HepG2 (cell line): ENCODE measurements around the gene UGT8. TPM values are rescaled to one million over a fixed set of nuclear protein-coding genes. Genes with fewer than 3 reads are reported as not detected.

Experiments
- ATAC-seq: fragments of 200-7000 bp; cut with Tn5 transposase; 3 replicates; pipeline ENCODE4 v1.9.1; 2020; ENCODE audit warnings: mild to moderate bottlenecking, moderate library complexity
- BruUV-seq: library from RNA; stranded (reverse); fragments of 400-500 nt; replicated peaks from 2 replicates; lab custom pipeline; 2021; lab: Mats Ljungman, UMichigan
- CTCF ChIA-PET: fragments of 300-600 bp; formaldehyde crosslinking; extraction: SDS; loops from one replicate; lab custom pipeline; 2021; ENCODE audit warnings: low total read pairs, inconsistent platforms, low intra/inter-chr PET ratio; lab: Yijun Ruan, JAX
- POLR2A ChIA-PET: fragments of 350-600 bp; sonication (Branson Sonifier 250); formaldehyde crosslinking; loops from one replicate; lab custom pipeline; 2020; ENCODE audit warnings: antibody characterized with exemption, inconsistent platforms; lab: Yijun Ruan, JAX
- DNase-seq: peaks from one replicate; pipeline ENCODE4 v3.0.0-alpha.2; 2015; ENCODE audit warnings: low spot score
- FAIRE-seq: peaks from 3 replicates; lab custom pipeline; 2011; peaks lifted over from hg19 to GRCh38; lab: Jason Lieb, UNC
- H2AFZ ChIP-seq: one replicate; pipeline ENCODE4 v1.6.1; 2011; ENCODE audit warnings: low read length, inconsistent platforms
- H3K27ac ChIP-seq: fragments of 300-600 bp; 3 replicates; pipeline ENCODE4 v1.8.0; 2011; ENCODE audit warnings: mixed run types, mild to moderate bottlenecking, mixed read lengths, low read length, inconsistent platforms; ENCODE audit not compliant: insufficient read depth; ENCODE audit errors: extremely low read length
- H3K27me3 ChIP-seq, 2 experiments: fragments of 200-600 bp in 1 of 2; 2 replicates in 1 of 2; 3 replicates in 1 of 2; pipeline versions ENCODE4 v1.6.0 to v1.8.0; 2011; ENCODE audit warnings: low read length in 2 of 2, mild to moderate bottlenecking in 2 of 2, moderate library complexity in 2 of 2, inconsistent platforms in 1 of 2; ENCODE audit not compliant: insufficient read depth in 2 of 2, control insufficient read depth in 1 of 2
- H3K36me3 ChIP-seq, 2 experiments: fragments of 200-600 bp in 1 of 2; replicated peaks in 1 of 2; 2 replicates in 1 of 2; 3 replicates in 1 of 2; pipeline versions ENCODE4 v1.5.1 to v1.8.0; 2011; ENCODE audit warnings: low read length in 2 of 2, inconsistent platforms in 1 of 2; ENCODE audit not compliant: insufficient read depth in 2 of 2, control insufficient read depth in 1 of 2
- H3K4me1 ChIP-seq: 2 replicates; pipeline ENCODE4 v1.5.1; 2012; ENCODE audit warnings: low read length, inconsistent platforms; ENCODE audit not compliant: insufficient read depth
- H3K4me2 ChIP-seq: 2 replicates; pipeline ENCODE4 v1.6.0; 2011; ENCODE audit warnings: low read depth, low read length, inconsistent platforms
- H3K4me3 ChIP-seq, 3 experiments: fragments of 200-600 bp in 1 of 3; sonication (generic), shearing (Covaris generic) in 1 of 3; replicated peaks in 1 of 3; 2 replicates each; pipeline ENCODE4 v1.5.1; 2011 to 2016; ENCODE audit warnings: low read length in 3 of 3, inconsistent platforms in 2 of 3, low read depth in 2 of 3, mild to moderate bottlenecking in 2 of 3, control low read depth in 1 of 3, mixed read lengths in 1 of 3; ENCODE audit not compliant: insufficient read depth in 1 of 3
- H3K79me2 ChIP-seq: one replicate; pipeline ENCODE4 v1.6.1; 2011; ENCODE audit warnings: low read length, inconsistent platforms; ENCODE audit not compliant: insufficient read depth
- H3K9ac ChIP-seq: 2 replicates; pipeline ENCODE4 v1.6.0; 2011; ENCODE audit warnings: mild to moderate bottlenecking, low read depth, low read length, inconsistent platforms; ENCODE audit not compliant: insufficient read depth
- H3K9me3 ChIP-seq: 2 replicates; pipeline ENCODE4 v1.5.1; 2012; ENCODE audit warnings: mild to moderate bottlenecking, low read length
- H4K20me1 ChIP-seq: 2 replicates; pipeline ENCODE4 v1.6.0; 2011; ENCODE audit warnings: inconsistent platforms, mild to moderate bottlenecking, low read length, moderate library complexity; ENCODE audit not compliant: insufficient read depth
- CCAR2 ChIP-seq: fragments of 200-400 bp; formaldehyde crosslinking; optimal IDR thresholded peaks from 2 replicates; pipeline ENCODE3; 2018; ENCODE audit warnings: low read depth, mild to moderate bottlenecking, low read length, moderate library complexity
- ELF1 ChIP-seq: sonication (generic); formaldehyde crosslinking; IDR thresholded peaks from 2 replicates; pipeline ENCODE4 v1.4.0; 2020; ENCODE audit warnings: missing genetic modification reagents
- NAIF1 ChIP-seq: sonication (generic); formaldehyde crosslinking; IDR thresholded peaks from 2 replicates; pipeline ENCODE4 v1.5.0; 2020; ENCODE audit warnings: mild to moderate bottlenecking, missing genetic modification reagents, borderline replicate concordance
- WIZ ChIP-seq: sonication (generic); formaldehyde crosslinking; IDR thresholded peaks from 2 replicates; pipeline ENCODE4 v1.5.1; 2020; ENCODE audit warnings: mild to moderate bottlenecking, missing genetic modification reagents
- ZBTB7A ChIP-seq: sonication (generic); formaldehyde crosslinking; IDR thresholded peaks from 2 replicates; pipeline ENCODE4 v1.8.0; 2022; ENCODE audit warnings: mild to moderate bottlenecking, missing genetic modification reagents
- ZNF234 ChIP-seq: sonication (generic); formaldehyde crosslinking; conservative IDR thresholded peaks from 2 replicates; pipeline ENCODE4 v1.5.1; 2020; ENCODE audit warnings: mild to moderate bottlenecking, missing genetic modification reagents
- ZNF282 ChIP-seq: fragments of 450-650 bp; IDR thresholded peaks from 2 replicates; pipeline ENCODE4 v1.6.1; 2018; ENCODE audit not compliant: partially characterized antibody
- ZNF451 ChIP-seq: sonication (generic); formaldehyde crosslinking; IDR thresholded peaks from 2 replicates; pipeline ENCODE4 v1.5.0; 2020; ENCODE audit warnings: mild to moderate bottlenecking, missing genetic modification reagents
- WGBS: methylation state at CpG from one replicate; pipeline ENCODE4 v1.1.6; 2017; ENCODE audit warnings: low lambda C conversion rate; 5-methylcytosine and 5-hydroxymethylcytosine counted together
- in situ Hi-C: cut with HindIII; loops from 2 replicates; pipeline ENCODE4 v1.10.0; 2017; ENCODE audit warnings: low pct_unique_long_range_greater_than_20kb; ENCODE audit not compliant: extremely low pct_ligation_motif_present
- intact Hi-C: fragments of 100-400 bp; cut with micrococcal nuclease; formaldehyde crosslinking; loops from one replicate; pipeline ENCODE4 v1.10.0; 2022; ENCODE audit not compliant: unreplicated experiment
- polyA plus RNA-seq, 8 experiments: library from polyadenylated mRNA; depleted of rRNA in 3 of 8; stranded (reverse) in 7 of 8; unstranded in 1 of 8; fragments of >200 nt; fragmentation: Illumina TruSeq in 4 of 8; extraction: Trizol in 4 of 8; gene quantifications; 2 replicates each; pipeline versions ENCODE4 v1.2.1 to v1.2.3, GENCODE V29; 2011 to 2016; ENCODE audit warnings: low read depth in 4 of 8, missing spikeins in 1 of 8, mixed read lengths in 1 of 8; ENCODE audit not compliant: insufficient read depth in 1 of 8
- total RNA-seq, 5 experiments: library from RNA; depleted of rRNA; stranded (reverse); fragments of >200 nt; fragmentation: Illumina TruSeq; extraction: Trizol; gene quantifications; 2 replicates each; pipeline ENCODE4 v1.2.3, GENCODE V29; 2016; ENCODE audit warnings: low read depth in 1 of 5
- TF ChIP-seq, protein P1 (sequence below): sonication (generic); formaldehyde crosslinking; IDR thresholded peaks from 2 replicates; pipeline ENCODE4 v1.5.1; 2020; ENCODE audit warnings: missing genetic modification reagents, mild to moderate bottlenecking, borderline replicate concordance
- TF ChIP-seq, protein P2 (sequence below): sonication (generic); formaldehyde crosslinking; IDR thresholded peaks from 2 replicates; pipeline ENCODE4 v1.4.0; 2020; ENCODE audit warnings: mild to moderate bottlenecking, missing genetic modification reagents, borderline replicate concordance
- TF ChIP-seq, protein P3 (sequence below): sonication (generic); formaldehyde crosslinking; IDR thresholded peaks from 2 replicates; pipeline ENCODE4 v1.5.1; 2020; ENCODE audit warnings: mild to moderate bottlenecking, missing genetic modification reagents, borderline replicate concordance
- TF ChIP-seq, protein P4 (sequence below): IDR thresholded peaks from 2 replicates; pipeline ENCODE4 v1.6.1; 2012; ENCODE audit warnings: low read depth, low read length, improper control_type of control experiment
- TF ChIP-seq, protein P5 (sequence below): sonication (generic); formaldehyde crosslinking; IDR thresholded peaks from 2 replicates; pipeline ENCODE4 v1.9.0; 2021; ENCODE audit warnings: missing genetic modification reagents, mild to moderate bottlenecking, borderline replicate concordance

The UGT8 gene
- total and polyA plus RNA-seq, 2 of the 13 experiments (the other 11 are each of a cell fraction or from before 2014, with no cell fraction given) = not detected

DNA sequence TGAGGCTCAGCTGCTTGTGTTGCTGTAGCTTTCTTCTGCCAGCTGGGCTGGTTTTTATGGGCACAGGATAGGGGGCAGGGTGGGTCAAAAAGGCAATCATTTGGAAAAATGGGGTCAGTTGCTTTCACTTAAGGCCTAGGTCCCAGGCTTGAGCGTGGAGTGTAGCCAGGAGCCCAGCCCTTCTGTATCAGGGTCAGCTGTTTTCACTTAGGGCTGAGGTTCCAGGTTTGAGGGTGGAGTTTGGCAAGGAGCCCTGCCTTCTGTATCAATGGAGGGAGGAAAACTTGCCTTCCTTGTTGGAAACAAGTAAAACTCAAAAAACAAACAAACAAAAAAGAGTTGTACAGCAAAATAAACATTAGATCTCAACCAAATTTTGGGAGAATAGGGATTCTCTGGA, 37.0 kb upstream of the UGT8 start:
- POLR2A ChIA-PET = no interaction called here
- CTCF ChIA-PET = no interaction called here
- H3K4me2 ChIP-seq = no peak overlapping the region
- H3K36me3 ChIP-seq = no peaks in the 10 kb centered on the region
- 13% methylated on average over 1 of the region's 1 CpG for WGBS
- H2AFZ ChIP-seq = no peak overlapping the region
- no peaks in the 10 kb centered on the region; a peak in 1 of 5 replicates for H3K27me3 ChIP-seq
- in situ Hi-C loops = no loop called here
- H3K79me2 ChIP-seq = no peaks in the 10 kb centered on the region
- H4K20me1 ChIP-seq = no peaks in the 10 kb centered on the region
- H3K4me1 ChIP-seq = no peaks in the 10 kb centered on the region
- no peak overlapping the region for H3K9ac ChIP-seq
- peaks cover 35% of the 10 kb centered on the region for H3K9me3 ChIP-seq
- intact Hi-C loops = no loop called here
- BruUV-seq = no TSS peak
- DNase-seq (no peak), FAIRE-seq (no peak), ATAC-seq (no peak)
- H3K27ac ChIP-seq = no peak overlapping the region
- no peak overlapping the region for H3K4me3 ChIP-seq
- TF ChIP-seq ZNF451 (CRISPR knock-in tag) = no peak
- TF ChIP-seq, protein P1, sequence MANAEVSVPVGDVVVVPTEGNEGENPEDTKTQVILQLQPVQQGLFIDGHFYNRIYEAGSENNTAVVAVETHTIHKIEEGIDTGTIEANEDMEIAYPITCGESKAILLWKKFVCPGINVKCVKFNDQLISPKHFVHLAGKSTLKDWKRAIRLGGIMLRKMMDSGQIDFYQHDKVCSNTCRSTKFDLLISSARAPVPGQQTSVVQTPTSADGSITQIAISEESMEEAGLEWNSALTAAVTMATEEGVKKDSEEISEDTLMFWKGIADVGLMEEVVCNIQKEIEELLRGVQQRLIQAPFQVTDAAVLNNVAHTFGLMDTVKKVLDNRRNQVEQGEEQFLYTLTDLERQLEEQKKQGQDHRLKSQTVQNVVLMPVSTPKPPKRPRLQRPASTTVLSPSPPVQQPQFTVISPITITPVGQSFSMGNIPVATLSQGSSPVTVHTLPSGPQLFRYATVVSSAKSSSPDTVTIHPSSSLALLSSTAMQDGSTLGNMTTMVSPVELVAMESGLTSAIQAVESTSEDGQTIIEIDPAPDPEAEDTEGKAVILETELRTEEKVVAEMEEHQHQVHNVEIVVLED (CRISPR knock-in tag) = no peak
- no peak for TF ChIP-seq NAIF1
- no peak for TF ChIP-seq ELF1 (CRISPR knock-in tag)
- no peak for TF ChIP-seq CCAR2
- TF ChIP-seq, protein P2, sequence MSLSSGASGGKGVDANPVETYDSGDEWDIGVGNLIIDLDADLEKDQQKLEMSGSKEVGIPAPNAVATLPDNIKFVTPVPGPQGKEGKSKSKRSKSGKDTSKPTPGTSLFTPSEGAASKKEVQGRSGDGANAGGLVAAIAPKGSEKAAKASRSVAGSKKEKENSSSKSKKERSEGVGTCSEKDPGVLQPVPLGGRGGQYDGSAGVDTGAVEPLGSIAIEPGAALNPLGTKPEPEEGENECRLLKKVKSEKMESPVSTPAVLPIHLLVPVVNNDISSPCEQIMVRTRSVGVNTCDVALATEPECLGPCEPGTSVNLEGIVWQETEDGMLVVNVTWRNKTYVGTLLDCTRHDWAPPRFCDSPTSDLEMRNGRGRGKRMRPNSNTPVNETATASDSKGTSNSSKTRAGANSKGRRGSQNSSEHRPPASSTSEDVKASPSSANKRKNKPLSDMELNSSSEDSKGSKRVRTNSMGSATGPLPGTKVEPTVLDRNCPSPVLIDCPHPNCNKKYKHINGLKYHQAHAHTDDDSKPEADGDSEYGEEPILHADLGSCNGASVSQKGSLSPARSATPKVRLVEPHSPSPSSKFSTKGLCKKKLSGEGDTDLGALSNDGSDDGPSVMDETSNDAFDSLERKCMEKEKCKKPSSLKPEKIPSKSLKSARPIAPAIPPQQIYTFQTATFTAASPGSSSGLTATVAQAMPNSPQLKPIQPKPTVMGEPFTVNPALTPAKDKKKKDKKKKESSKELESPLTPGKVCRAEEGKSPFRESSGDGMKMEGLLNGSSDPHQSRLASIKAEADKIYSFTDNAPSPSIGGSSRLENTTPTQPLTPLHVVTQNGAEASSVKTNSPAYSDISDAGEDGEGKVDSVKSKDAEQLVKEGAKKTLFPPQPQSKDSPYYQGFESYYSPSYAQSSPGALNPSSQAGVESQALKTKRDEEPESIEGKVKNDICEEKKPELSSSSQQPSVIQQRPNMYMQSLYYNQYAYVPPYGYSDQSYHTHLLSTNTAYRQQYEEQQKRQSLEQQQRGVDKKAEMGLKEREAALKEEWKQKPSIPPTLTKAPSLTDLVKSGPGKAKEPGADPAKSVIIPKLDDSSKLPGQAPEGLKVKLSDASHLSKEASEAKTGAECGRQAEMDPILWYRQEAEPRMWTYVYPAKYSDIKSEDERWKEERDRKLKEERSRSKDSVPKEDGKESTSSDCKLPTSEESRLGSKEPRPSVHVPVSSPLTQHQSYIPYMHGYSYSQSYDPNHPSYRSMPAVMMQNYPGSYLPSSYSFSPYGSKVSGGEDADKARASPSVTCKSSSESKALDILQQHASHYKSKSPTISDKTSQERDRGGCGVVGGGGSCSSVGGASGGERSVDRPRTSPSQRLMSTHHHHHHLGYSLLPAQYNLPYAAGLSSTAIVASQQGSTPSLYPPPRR = no peak
- no peak for TF ChIP-seq WIZ
- no peak for TF ChIP-seq ZNF282
- TF ChIP-seq, protein P3, sequence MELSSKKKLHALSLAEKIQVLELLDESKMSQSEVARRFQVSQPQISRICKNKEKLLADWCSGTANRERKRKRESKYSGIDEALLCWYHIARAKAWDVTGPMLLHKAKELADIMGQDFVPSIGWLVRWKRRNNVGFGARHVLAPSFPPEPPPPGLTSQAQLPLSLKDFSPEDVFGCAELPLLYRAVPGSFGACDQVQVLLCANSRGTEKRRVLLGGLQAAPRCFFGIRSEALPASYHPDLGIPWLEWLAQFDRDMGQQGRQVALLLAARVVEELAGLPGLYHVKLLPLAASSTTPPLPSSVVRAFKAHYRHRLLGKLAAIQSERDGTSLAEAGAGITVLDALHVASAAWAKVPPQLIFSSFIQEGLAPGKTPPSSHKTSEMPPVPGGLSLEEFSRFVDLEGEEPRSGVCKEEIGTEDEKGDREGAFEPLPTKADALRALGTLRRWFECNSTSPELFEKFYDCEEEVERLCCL (CRISPR knock-in tag) = no peak
- TF ChIP-seq, protein P4, sequence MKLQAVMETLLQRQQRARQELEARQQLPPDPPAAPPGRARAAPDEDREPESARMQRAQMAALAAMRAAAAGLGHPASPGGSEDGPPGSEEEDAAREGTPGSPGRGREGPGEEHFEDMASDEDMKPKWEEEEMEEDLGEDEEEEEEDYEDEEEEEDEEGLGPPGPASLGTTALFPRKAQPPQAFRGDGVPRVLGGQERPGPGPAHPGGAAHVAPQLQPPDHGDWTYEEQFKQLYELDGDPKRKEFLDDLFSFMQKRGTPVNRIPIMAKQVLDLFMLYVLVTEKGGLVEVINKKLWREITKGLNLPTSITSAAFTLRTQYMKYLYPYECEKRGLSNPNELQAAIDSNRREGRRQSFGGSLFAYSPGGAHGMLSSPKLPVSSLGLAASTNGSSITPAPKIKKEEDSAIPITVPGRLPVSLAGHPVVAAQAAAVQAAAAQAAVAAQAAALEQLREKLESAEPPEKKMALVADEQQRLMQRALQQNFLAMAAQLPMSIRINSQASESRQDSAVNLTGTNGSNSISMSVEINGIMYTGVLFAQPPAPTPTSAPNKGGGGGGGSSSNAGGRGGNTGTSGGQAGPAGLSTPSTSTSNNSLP = no peak
- no peak for TF ChIP-seq ZBTB7A (CRISPR knock-in tag)
- no peak for TF ChIP-seq ZNF234 (CRISPR knock-in tag)
- TF ChIP-seq, protein P5, sequence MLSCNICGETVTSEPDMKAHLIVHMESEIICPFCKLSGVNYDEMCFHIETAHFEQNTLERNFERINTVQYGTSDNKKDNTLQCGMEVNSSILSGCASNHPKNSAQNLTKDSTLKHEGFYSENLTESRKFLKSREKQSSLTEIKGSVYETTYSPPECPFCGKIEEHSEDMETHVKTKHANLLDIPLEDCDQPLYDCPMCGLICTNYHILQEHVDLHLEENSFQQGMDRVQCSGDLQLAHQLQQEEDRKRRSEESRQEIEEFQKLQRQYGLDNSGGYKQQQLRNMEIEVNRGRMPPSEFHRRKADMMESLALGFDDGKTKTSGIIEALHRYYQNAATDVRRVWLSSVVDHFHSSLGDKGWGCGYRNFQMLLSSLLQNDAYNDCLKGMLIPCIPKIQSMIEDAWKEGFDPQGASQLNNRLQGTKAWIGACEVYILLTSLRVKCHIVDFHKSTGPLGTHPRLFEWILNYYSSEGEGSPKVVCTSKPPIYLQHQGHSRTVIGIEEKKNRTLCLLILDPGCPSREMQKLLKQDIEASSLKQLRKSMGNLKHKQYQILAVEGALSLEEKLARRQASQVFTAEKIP (CRISPR knock-in tag) = no peak
